Keratinocyte (primary cell): Measurements from ENCODE around the gene MKRN2.

ENCODE experiments used
- CTCF ChIP-seq, 3 experiments: IDR thresholded peaks in 1 of 3; conservative IDR thresholded peaks in 1 of 3; optimal IDR thresholded peaks in 1 of 3; 2 replicates in 2 of 3; 3 replicates in 1 of 3; pipeline versions ENCODE3 to v1.5.1; 2011; ENCODE audit warnings: low read length in 3 of 3, mild to moderate bottlenecking in 3 of 3, moderate library complexity in 2 of 3, control low read depth in 1 of 3, inconsistent platforms in 1 of 3; ENCODE audit not compliant: insufficient read depth in 2 of 3; ENCODE audit errors: extremely low read depth in 1 of 3
- EZH2 ChIP-seq: IDR thresholded peaks from one replicate; pipeline ENCODE4 v1.6.1; 2012; ENCODE audit warnings: inconsistent platforms, mild to moderate bottlenecking, low read length, moderate library complexity

- TF ChIP-seq CTCF (optimal IDR thresholded peaks at IDR 0.05 in 1 of 3, IDR thresholded peaks at IDR 0.05 in 1 of 3, conservative IDR thresholded peaks at IDR 0.05 in 1 of 3; ENCODE audit: extremely low read depth in 1 of 3, insufficient read depth in 2 of 3, low read length in 3 of 3) = no peak
- no peak for TF ChIP-seq EZH2
Observed at GRCh38 chr3:12515631-12516030, 41.3 kb upstream of the MKRN2 start.
